GM18873 (cell line): Measurements from ENCODE around the gene NKAIN2.
"Not testable (repeated sequence)": the region's sequence is repeated elsewhere in the genome, so short reads cannot be mapped to it uniquely, and the experiment has no call there.

ENCODE experiments used
- ATAC-seq: cut with Tn5 transposase; IDR thresholded peaks from one replicate; pipeline ENCODE4 v1.9.1; 2021; ENCODE audit warnings: mild to moderate bottlenecking, moderate library complexity, moderate number of reproducible peaks; ENCODE audit not compliant: unreplicated experiment, low FRiP score

Gene NKAIN2

GRCh38 chr6:124164343-124164742 is 360.7 kb downstream of the NKAIN2 start:
- ATAC-seq = no peak

DNA sequence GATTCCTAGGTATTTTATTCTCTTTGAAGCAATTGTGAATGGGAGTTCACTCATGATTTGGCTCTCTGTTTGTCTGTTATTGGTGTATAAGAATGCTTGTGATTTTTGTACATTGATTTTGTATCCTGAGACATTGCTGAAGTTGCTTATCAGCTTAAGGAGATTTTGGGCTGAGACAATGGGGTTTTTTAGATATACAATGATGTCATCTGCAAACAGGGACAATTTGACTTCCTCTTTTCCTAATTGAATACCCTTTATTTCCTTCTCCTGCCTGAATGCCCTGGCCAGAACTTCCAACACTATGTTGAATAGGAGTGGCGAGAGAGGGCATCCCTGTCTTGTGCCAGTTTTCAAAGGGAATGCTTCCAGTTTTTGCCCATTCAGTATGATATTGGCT is 363.6 kb downstream of the NKAIN2 start:
- ATAC-seq = not testable (repeated sequence)

DNA sequence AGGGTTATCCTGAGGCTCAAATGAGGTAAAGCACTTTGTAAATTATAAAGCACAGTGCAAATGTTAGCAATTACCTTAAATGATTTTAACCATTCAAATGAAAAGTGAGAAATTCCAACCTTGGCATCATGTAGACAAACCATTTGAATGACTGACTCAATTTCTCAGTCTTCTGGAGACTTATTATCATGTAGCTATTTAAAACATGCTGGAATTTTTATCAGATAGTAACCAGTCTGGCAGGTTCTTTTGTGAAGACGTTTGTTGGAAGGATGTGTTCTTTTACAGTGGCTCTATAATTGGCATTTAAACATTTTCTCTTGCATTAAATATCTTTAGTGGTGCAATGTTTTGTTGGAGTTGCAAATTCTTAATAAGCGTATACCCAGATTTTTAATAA is 386.6 kb downstream of the NKAIN2 start:
- no peak for ATAC-seq

DNA sequence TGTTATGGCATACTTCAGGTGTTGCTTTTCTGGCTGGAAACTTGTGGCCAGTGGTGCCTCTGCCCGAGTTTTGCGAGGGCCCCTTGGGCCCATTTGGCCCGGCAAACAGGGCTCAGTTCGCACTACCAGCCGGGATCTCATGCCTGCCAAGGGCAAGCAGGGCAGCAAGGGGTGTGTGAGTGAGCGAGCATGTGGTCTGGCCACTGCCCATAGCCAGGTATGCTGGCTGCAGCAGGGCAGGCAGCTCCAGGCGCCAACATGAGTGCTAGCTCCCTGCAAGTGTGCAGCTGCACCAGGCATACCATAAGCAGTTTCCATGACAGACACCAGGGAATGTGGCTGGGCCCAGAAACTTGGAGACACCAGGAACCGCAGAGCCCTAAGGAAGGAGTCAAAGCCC is 389.5 kb downstream of the NKAIN2 start:
- ATAC-seq = no peak

DNA sequence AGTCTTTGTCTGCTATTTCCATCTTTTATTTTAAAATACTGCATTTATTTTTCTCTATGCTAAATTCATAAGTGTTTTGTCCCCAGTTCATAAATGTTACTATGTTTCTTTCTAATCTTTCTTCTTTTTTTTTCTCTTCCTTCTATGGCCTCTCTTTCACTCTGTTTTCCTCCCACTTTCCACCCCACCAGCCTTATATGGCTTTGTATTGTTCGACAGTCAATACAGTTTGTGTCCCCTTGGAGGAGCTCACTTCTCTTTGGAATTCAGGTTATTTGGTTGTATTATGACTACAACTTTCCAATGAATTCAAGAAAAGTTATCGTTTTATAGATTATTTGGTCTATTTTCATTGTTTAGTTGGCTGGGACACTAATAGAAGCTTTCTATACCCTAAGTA is 393.5 kb downstream of the NKAIN2 start:
- ATAC-seq = no peak

DNA sequence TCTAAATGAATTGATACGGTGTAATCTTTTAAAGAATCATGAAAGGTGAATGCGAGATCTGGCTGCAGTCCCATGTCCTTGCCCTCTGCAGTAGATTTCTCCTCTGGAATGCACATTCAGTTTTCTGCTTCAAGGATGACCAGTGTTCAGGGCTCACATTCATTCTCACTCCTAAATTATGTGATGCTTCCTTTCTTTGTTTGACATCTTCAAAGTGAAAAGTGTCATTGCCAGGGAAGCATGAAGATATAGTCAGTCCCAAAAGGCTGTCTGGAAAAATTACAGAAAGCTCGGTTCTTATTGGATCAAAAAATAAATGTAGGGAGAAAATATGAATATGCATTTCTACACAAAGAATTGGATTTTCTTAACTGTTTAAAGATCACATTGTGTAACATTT is 395.6 kb downstream of the NKAIN2 start:
- ATAC-seq = no peak

DNA sequence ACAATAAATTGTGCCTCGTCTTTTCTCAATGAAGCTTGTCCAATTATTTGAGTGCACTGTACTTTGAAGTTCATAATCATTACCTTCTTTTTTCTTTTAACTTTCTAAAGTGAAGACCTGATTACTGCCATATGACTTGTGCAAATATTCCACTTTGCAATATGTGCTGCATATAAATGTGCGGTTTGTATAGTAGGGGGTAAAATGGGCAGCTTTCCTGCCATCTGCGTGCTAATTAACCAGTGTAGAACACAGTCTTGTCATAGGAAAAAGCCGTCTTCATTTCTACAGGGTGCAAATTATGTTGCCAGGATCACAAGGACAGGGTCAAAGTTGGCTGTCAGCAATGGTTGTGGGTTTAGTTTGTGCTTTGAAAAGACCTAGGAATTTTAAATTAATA is 397.0 kb downstream of the NKAIN2 start:
- ATAC-seq = no peak

GRCh38 chr6:124203101-124203811 is 399.6 kb downstream of the NKAIN2 start:
- ATAC-seq = no peak

- ATAC-seq = no peak
Observed at GRCh38 chr6:124203812-124204167, 400.1 kb downstream of the NKAIN2 start.

DNA sequence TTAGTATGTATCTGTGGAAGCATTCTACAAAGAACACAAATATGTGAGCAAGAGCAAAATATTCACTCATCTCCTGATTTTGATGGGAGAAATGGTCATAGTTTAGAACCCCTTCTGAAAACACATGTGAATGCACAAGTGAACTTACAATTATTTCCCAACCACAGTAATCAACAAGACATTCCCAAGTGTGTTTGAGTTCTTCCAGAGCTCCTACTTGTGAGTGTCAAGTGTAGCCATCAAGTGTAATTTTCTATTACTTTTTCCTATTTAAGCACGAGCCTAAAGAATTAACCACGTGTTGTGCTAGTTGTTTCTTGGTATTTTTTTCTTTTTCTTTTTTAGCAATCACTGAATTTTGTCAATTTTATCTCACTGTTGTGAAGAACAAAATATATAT is 402.3 kb downstream of the NKAIN2 start:
- no peak for ATAC-seq

DNA sequence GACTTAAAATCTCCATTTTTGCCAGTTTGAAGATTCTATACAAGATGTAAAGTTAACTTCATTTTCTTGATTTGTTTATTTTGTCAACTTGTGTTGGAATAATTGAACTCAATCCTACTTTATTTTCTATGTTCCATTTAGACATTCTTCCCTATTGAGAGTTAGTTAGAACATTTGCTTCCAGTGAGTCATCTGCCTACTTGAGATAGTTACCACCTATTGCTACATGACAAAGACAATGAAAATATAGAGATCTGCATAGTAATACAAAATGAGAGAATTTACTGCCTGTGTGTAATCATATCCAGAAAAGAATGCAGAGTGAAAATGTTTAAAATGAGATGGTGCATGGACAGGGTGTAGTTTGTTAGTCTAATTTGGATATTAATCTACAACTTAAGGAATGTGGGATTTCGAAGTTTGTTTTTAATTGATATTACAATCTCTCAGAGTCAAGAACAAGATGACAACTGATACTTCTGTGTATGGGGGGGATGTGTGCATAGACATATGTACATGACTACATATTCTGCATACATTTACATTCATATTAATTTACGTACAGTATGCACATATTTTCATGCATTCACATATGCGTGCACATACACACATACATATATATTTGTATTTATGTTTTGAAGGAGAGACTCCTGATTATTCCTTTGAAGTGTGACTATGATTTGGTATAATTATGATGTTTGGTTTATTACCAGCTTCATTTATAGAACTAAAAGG is 420.1 kb downstream of the NKAIN2 start:
- no peak for ATAC-seq

DNA sequence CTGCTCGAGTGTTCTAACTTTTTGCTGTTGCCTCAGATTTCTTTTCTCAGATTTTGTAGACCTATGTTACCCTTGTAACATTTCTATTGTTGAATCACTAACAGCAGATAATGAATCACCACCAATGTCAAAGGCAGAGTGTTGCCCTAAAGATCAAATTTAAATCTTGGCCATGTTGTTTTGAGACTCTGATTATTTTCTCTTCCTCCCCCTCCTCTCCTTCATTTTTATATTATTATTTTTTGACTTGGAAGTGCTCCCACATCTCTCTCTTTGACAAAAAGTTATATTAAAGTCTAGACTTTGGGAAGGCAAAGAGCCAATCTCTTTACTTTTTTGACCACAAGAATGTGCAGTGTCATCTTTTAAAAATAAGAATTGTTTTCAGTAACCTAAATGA is 422.7 kb downstream of the NKAIN2 start:
- ATAC-seq = no peak

- ATAC-seq = no peak
Observed at GRCh38 chr6:124233221-124233620, 429.6 kb downstream of the NKAIN2 start.

- ATAC-seq = no peak
Observed at GRCh38 chr6:124234801-124235200, 431.1 kb downstream of the NKAIN2 start.

DNA sequence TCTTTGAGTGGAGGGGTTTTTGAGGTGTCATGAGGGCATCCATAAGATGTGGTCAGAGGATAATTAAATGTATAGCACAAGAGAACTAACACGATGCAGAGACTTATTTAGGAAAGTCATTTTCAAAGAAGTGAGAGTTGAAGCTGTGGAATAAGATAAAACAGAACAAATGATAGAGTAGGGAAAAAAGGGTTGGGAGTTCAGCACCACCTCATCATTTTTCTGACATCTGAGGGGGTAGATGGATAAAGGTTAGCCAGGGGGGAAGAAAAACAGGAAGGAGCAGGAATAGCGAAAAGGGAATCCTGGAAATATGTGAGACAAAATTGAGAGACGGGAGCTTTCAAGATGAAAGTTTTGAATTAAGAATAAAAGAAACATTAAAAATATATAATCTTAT is 434.2 kb downstream of the NKAIN2 start:
- no peak for ATAC-seq

GRCh38 chr6:124238408-124238807 is 434.7 kb downstream of the NKAIN2 start:
- ATAC-seq = not testable (repeated sequence)

GRCh38 chr6:124254941-124255685 is 451.4 kb downstream of the NKAIN2 start:
- ATAC-seq = no peak

- no peak for ATAC-seq
Observed at GRCh38 chr6:124260337-124260736, 456.7 kb downstream of the NKAIN2 start.

DNA sequence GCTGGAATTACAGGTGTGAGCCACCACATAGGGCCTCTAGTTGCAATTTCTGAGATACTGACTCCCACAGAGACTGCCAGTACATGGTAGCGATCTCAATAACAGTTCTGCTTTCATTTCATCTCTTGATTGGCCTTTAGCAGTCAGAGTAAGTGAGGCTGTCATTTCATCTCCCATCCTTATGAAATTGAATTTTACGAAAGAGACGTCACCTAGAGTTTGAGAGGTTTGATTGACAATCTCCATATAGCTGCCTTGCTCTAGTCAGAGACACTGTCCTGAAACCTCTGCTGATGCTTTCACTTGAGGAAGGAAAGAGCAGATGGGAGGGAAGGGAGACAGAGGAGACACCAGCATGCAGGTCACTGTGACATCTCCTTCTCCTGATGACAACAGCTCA is 466.1 kb downstream of the NKAIN2 start:
- no peak for ATAC-seq

DNA sequence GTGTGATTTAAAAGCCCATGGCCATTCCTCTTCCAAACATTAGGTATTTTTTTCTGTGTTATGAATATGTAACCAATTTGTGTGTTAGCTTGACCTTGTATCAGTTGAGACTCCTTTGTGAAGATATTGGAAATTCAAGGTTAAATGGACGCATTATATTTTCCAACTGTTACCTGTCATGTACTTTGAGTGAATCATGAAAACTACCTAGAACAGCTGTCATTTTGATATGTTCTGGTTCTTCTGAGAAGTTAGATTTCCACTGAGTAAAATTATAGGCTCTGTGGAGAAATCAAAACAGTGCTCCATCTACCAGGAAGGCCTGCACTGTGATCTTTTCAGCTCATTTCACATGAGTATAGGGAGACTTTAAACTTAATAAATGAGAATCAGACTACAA is 470.0 kb downstream of the NKAIN2 start:
- ATAC-seq = no peak

DNA sequence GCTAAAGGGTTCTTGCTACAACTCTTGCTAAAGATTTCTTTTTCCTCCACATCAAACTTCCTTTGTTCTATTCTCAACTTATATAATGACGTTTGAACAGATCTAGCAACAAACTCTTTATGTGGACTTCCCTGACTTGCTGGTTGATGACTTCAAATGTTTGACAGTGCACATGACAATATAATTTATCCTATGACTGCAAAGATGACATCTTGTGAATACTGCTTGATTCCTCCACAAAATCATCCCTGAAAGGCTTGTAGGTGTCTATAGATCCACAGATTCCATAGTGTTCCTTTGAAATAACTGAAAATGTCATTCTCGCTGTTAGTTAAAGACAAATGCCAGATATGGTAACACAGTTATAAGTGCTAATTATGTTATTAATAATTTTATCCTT is 478.9 kb downstream of the NKAIN2 start:
- ATAC-seq = no peak

DNA sequence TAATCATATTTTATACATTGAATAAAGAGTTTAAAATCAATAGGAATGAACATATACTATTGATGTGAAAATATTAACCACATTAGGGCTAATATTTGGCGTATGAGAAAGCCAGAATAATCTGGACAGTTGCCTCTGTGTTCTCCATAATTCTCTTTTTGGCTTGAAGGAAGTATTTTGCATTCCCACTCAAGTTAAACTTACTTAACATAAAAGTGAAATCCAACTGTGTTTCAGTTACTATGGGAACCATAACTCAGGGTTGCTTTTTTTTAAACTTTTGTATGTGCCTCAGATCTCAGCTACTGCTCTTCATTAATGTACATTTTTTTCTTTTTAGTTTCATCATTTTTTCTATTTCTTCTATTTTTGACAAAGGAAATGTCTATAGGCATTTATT is 479.8 kb downstream of the NKAIN2 start:
- ATAC-seq = no peak
